PC-9 (cell line): ENCODE measurements around the gene ARHGAP6.

Experiments used
- CTCF ChIP-seq: fragments of 200-600 bp; sonication (generic); conservative IDR thresholded peaks from 2 replicates; pipeline ENCODE4 v1.6.1; 2017; ENCODE audit warnings: mixed run types, antibody characterized with exemption, mild to moderate bottlenecking, moderate library complexity
- EZH2 ChIP-seq: fragments of 200-600 bp; sonication (generic); IDR thresholded peaks from 2 replicates; pipeline ENCODE4 v1.8.0; 2017; ENCODE audit warnings: antibody characterized with exemption, low read depth

- no peak for TF ChIP-seq CTCF
- TF ChIP-seq EZH2 = no peak
These were observed 367.1 kb downstream of the ARHGAP6 start for GRCh38 chrX:11298600-11298999.
